CD14-positive monocyte (primary cell): ENCODE measurements around the gene OCRL. TPM values are rescaled to one million over a fixed set of nuclear protein-coding genes. Genes with fewer than 3 reads are reported as not detected.

Source experiments
- DNase-seq, 3 donors: peaks; one replicate each; pipeline ENCODE4 v3.0.0-alpha.2; 2011 to 2022
- H2AFZ ChIP-seq: 2 replicates; pipeline ENCODE4 v1.6.0; 2012; ENCODE audit warnings: mild to moderate bottlenecking, low read depth, low read length, inconsistent platforms; ENCODE audit not compliant: insufficient read depth, poor library complexity, severe bottlenecking
- H3K27ac ChIP-seq, 2 donors: 1 replicate in 1 of 2; 2 replicates in 1 of 2; pipeline ENCODE4 v1.5.1; 2012 to 2013; ENCODE audit warnings: low read length in 2 of 2, control low read depth in 1 of 2, inconsistent platforms in 1 of 2, low read depth in 1 of 2, mild to moderate bottlenecking in 1 of 2
- H3K27me3 ChIP-seq, 2 donors: one replicate each; pipeline versions ENCODE4 v1.6.0 to v1.6.1; 2011 to 2013; ENCODE audit warnings: low read length in 2 of 2; ENCODE audit not compliant: control insufficient read depth in 2 of 2, insufficient read depth in 2 of 2
- H3K36me3 ChIP-seq, 2 donors: replicated peaks in 1 of 2; 1 replicate in 1 of 2; 2 replicates in 1 of 2; pipeline versions ENCODE4 v1.5.1 to v1.6.1; 2012 to 2013; ENCODE audit warnings: low read length in 2 of 2, control low read depth in 1 of 2, inconsistent platforms in 1 of 2, mild to moderate bottlenecking in 1 of 2; ENCODE audit not compliant: insufficient read depth in 2 of 2, control insufficient read depth in 1 of 2
- H3K4me1 ChIP-seq, 2 donors: 1 replicate in 1 of 2; 2 replicates in 1 of 2; pipeline versions ENCODE4 v1.5.1 to v1.6.1; 2012 to 2013; ENCODE audit warnings: low read length in 2 of 2, control low read depth in 1 of 2, inconsistent platforms in 1 of 2, mild to moderate bottlenecking in 1 of 2, moderate library complexity in 1 of 2; ENCODE audit not compliant: insufficient read depth in 2 of 2, control insufficient read depth in 1 of 2
- H3K4me2 ChIP-seq: replicated peaks from 2 replicates; pipeline ENCODE3; 2012; ENCODE audit warnings: low read length, moderate library complexity, mild to moderate bottlenecking; ENCODE audit not compliant: poor library complexity, severe bottlenecking; ENCODE audit errors: extremely low read depth
- H3K4me3 ChIP-seq, 3 experiments: fragments of 200-600 bp in 1 of 3; sonication (generic) in 1 of 3; replicated peaks in 1 of 3; 1 replicate in 2 of 3; 2 replicates in 1 of 3; pipeline ENCODE4 v1.5.1; 2011 to 2013; ENCODE audit warnings: low read length in 3 of 3, mild to moderate bottlenecking in 3 of 3, control low read depth in 2 of 3, low read depth in 2 of 3, inconsistent platforms in 1 of 3, moderate library complexity in 1 of 3
- H3K79me2 ChIP-seq: 2 replicates; pipeline ENCODE4 v1.6.0; 2012; ENCODE audit warnings: mild to moderate bottlenecking, control low read depth, inconsistent platforms, low read length, moderate library complexity; ENCODE audit not compliant: insufficient read depth
- H3K9ac ChIP-seq: 2 replicates; pipeline ENCODE4 v1.6.0; 2017; ENCODE audit warnings: low read length, mild to moderate bottlenecking; ENCODE audit not compliant: insufficient read depth, poor library complexity, severe bottlenecking
- H3K9me3 ChIP-seq, 2 donors: replicated peaks in 1 of 2; 1 replicate in 1 of 2; 2 replicates in 1 of 2; pipeline versions ENCODE4 v1.5.1 to v1.6.1; 2012 to 2013; ENCODE audit warnings: low read length in 2 of 2, control low read depth in 1 of 2; ENCODE audit not compliant: control insufficient read depth in 1 of 2, insufficient read depth in 1 of 2
- H4K20me1 ChIP-seq: 2 replicates; pipeline ENCODE4 v1.6.0; 2012; ENCODE audit warnings: mild to moderate bottlenecking, low read length, control low read depth, moderate library complexity; ENCODE audit not compliant: insufficient read depth
- H3K27ac Mint-ChIP-seq, 7 donors: one replicate each; pipeline ENCODE4 v1.8.0; 2020; ENCODE audit warnings: mild to moderate bottlenecking in 7 of 7, mixed read lengths in 7 of 7, moderate library complexity in 6 of 7, inconsistent platforms in 2 of 7
- H3K27me3 Mint-ChIP-seq, 3 donors: one replicate each; pipeline ENCODE4 v1.8.0; 2021 to 2022; ENCODE audit warnings: low read depth in 3 of 3, mild to moderate bottlenecking in 3 of 3, mixed read lengths in 3 of 3, moderate library complexity in 3 of 3, inconsistent platforms in 1 of 3
- H3K36me3 Mint-ChIP-seq, 2 donors: one replicate each; pipeline ENCODE4 v1.8.0; 2020; ENCODE audit warnings: mixed read lengths in 2 of 2, inconsistent platforms in 1 of 2, mild to moderate bottlenecking in 1 of 2
- H3K4me1 Mint-ChIP-seq: one replicate; pipeline ENCODE4 v1.8.0; 2020; ENCODE audit warnings: mild to moderate bottlenecking, mixed read lengths
- H3K4me3 Mint-ChIP-seq, 2 donors: one replicate each; pipeline ENCODE4 v1.8.0; 2020; ENCODE audit warnings: mild to moderate bottlenecking in 2 of 2, mixed read lengths in 2 of 2, moderate library complexity in 1 of 2
- H3K9me3 Mint-ChIP-seq, 7 donors: one replicate each; pipeline ENCODE4 v1.8.0; 2020 to 2022; ENCODE audit warnings: mixed read lengths in 7 of 7, mild to moderate bottlenecking in 6 of 7, moderate library complexity in 6 of 7, inconsistent platforms in 2 of 7
- CTCF ChIP-seq: fragments of 200-600 bp; IDR thresholded peaks from one replicate; pipeline ENCODE4 v1.8.0; 2022; ENCODE audit warnings: antibody characterized with exemption, mild to moderate bottlenecking
- WGBS: methylation state at CpG from one replicate; pipeline ENCODE4 v1.1.5; 2013; ENCODE audit warnings: missing lambda C conversion rate; ENCODE audit not compliant: insufficient coverage; 5-methylcytosine and 5-hydroxymethylcytosine counted together
- intact Hi-C, 2 donors: fragments of 100-400 bp; cut with micrococcal nuclease; formaldehyde crosslinking; loops; one replicate each; pipeline versions ENCODE4 v1.15.0 to v1.15.1; 2023
- polyA plus RNA-seq, 3 donors: library from polyadenylated mRNA; depleted of rRNA in 1 of 3; unstranded in 2 of 3; stranded (reverse) in 1 of 3; fragments of 300-500 nt in 2 of 3; fragments of >200 nt in 1 of 3; fragmentation: Illumina TruSeq in 2 of 3; gene quantifications; 1 replicate in 2 of 3; 2 replicates in 1 of 3; pipeline ENCODE4 v1.2.3, GENCODE V29; 2012 to 2021

The OCRL gene
- polyA plus RNA-seq, 3 donors: 1.8 to 11.2 (median 2.4) TPM

- Histone ChIP-seq H3K79me2 (no peaks in the 10 kb centered on the region), H4K20me1 (no peaks in the 10 kb centered on the region), H3K27ac (no peak overlapping the region), H3K4me1 (peaks cover 0 to 6% of the 10 kb centered on the region in 2 donors), H3K9me3 (no peaks in the 10 kb centered on the region), H2AFZ (peak overlapping the region; percentile 72), H3K4me3 (peak overlapping the region; percentile 51 to 75 (median 57)), H3K4me2 (peak overlapping the region; percentile 83), H3K36me3 (no peaks in the 10 kb centered on the region), H3K9ac (peak overlapping the region; percentile 27), H3K27me3 (peaks cover 4 to 12% of the 10 kb centered on the region in 2 donors)
- Mint-ChIP-seq H3K36me3 (no peaks in the 10 kb centered on the region), H3K4me3 (peak overlapping the region; percentile 83 to 91), H3K27ac (no peak overlapping the region), H3K4me1 (peaks cover 9% of the 10 kb centered on the region), H3K27me3 (peaks cover 14 to 32% (median 21%) of the 10 kb centered on the region in 3 donors), H3K9me3 (peaks cover 0 to 10% (median 8%) of the 10 kb centered on the region in 7 donors)
- no peak for TF ChIP-seq CTCF
- DNase-seq: no peak
- WGBS: 0% methylated on average over 2 of the region's 56 CpGs
- intact Hi-C loops: no loop called here
These were observed 17.6 kb upstream of the OCRL start for GRCh38 chrX:129522184-129523078.

GRCh38 chrX:129523079-129523911 is 16.8 kb upstream of the OCRL start, which contains the start of gene SMARCA1:
TSS of gene SMARCA1 (minus strand) at chrX:129523490. CDS start at chrX:129523370, 120 bp downstream.
- no peak for DNase-seq

More at GRCh38 chrX:129523079-129523911, 16.8 kb upstream of the OCRL start, which contains the start of gene SMARCA1:
- H3K4me3 ChIP-seq: peak within 1 kb of the TSS; percentile 51 to 75 (median 57)
- intact Hi-C loops: no loop called here
- no peaks in the 10 kb centered on the region for H3K36me3 ChIP-seq
- 0% methylated on average over 3 of the region's 54 CpGs for WGBS
- Mint-ChIP-seq H3K4me1 (peaks cover 9% of the 10 kb centered on the region), H3K27me3 (peaks cover 14 to 32% (median 23%) of the 10 kb centered on the region in 3 donors), H3K27ac (no peak within 1 kb of the TSS), H3K9me3 (peaks cover 0 to 11% (median 8%) of the 10 kb centered on the region in 7 donors), H3K36me3 (no peaks in the 10 kb centered on the region), H3K4me3 (peak within 1 kb of the TSS; percentile 83 to 91)
- H3K79me2 ChIP-seq: no peaks in the 10 kb centered on the region
- TF ChIP-seq CTCF: no peak
- no peaks in the 10 kb centered on the region for H3K9me3 ChIP-seq
- H2AFZ ChIP-seq: peak within 1 kb of the TSS; percentile 72
- H3K4me1 ChIP-seq: peaks cover 0 to 6% of the 10 kb centered on the region in 2 donors
- H3K4me2 ChIP-seq: peak within 1 kb of the TSS; percentile 83
- peaks cover 4 to 12% of the 10 kb centered on the region in 2 donors for H3K27me3 ChIP-seq
- H3K9ac ChIP-seq: peak within 1 kb of the TSS; percentile 27
- no peaks in the 10 kb centered on the region for H4K20me1 ChIP-seq
- H3K27ac ChIP-seq: no peak within 1 kb of the TSS
